NCI-H2029 (cell line): ENCODE measurements around the gene RAB27B.
A peak's percentile ranks its signal among the peaks of the same experiment; 100 is the strongest.
"Not testable (repeated sequence)": the region's sequence is repeated elsewhere in the genome, so short reads cannot be mapped to it uniquely, and the experiment has no call there.

ENCODE experiments used
- DNase-seq: peaks from one replicate; lab custom pipeline; 2025; lab: John Stamatoyannopoulos, UW

RAB27B gene

GRCh38 chr18:54828281-54828881, at the start of gene RAB27B:
RAB27B (plus strand) TSS chr18:54828477; CDS start chr18:54877586, 49,109 bp downstream.
- DNase-seq = peak; percentile 12

DNA sequence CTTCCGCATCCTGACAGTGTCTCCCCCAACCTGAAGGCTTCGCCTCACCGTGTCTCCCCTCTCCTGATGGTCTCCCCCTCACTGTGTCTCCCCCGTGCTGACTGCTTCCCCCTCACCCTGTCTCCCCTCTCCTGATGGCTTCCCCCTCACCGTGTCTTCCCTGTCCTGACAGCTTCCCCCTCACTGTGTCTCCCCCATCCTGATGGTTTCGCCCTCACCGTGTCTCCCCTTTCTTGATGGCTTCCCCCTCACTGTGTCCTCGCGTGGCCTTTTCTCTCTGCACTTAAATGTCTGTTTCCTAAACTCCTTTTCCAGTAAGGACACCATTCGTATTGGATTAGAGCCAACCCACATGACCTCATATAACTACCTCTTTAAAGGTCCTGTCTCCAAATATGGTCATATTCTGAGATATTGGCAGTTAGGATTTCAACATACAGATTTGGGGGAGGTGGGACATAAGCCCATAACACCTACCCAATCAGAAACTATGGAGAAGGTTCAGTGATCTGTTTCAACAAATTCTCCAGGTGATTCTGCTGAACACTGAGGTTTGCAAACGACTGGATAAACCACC, 47.9 kb upstream of the RAB27B start:
- DNase-seq = no peak

- DNase-seq = no peak
Observed at GRCh38 chr18:54780970-54781369, 47.3 kb upstream of the RAB27B start.

- no peak for DNase-seq
Observed at GRCh38 chr18:54783139-54783538, 45.1 kb upstream of the RAB27B start.

GRCh38 chr18:54786206-54786605, 42.1 kb upstream of the RAB27B start:
- DNase-seq = no peak

DNA sequence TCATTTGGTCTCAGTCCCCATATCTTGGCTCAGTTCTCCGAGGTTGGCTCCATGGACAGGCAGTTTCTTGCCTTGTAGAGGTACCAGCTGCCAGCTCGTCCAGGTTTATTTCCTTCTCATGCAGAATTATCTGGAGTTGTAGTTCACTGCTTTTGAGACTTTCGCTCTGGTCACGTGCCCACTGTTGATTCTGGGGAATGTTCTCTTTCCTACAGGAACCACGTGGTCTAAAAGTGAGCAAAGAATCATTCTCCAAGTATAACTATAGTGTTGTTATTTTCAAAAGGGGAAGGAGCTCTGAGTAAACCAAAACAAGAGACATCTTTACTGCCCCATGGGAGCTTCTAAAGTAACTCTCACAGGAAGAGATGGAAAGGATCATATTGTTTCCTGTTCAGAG, 41.2 kb upstream of the RAB27B start:
- no peak for DNase-seq

GRCh38 chr18:54787616-54788015, 40.7 kb upstream of the RAB27B start:
- no peak for DNase-seq

GRCh38 chr18:54790109-54790508, 38.2 kb upstream of the RAB27B start:
- DNase-seq = no peak

DNA sequence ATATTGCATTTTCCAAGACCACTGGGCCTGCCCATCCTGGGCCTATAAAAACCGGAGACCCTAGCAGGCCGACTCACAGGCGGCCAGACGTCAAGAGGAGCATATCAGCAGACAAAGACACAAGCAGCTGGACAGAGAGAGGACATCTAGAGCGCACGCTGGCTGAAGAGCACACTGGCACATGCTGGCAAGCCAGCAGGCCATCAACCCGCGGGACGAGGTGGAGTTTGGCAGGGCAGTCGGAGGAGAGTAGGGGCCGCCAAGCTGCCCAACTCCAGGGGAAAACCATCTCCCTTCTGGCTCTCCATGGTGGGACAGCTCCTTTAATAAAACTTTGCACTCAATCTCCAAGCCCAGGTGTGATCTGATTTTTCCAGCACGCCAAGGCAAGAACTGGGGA, 36.6 kb upstream of the RAB27B start:
- no peak for DNase-seq

GRCh38 chr18:54792079-54792478, 36.2 kb upstream of the RAB27B start:
- DNase-seq = no peak

GRCh38 chr18:54794823-54795222, 33.5 kb upstream of the RAB27B start:
- DNase-seq = no peak

GRCh38 chr18:54798186-54798585, 30.1 kb upstream of the RAB27B start:
- no peak for DNase-seq

DNA sequence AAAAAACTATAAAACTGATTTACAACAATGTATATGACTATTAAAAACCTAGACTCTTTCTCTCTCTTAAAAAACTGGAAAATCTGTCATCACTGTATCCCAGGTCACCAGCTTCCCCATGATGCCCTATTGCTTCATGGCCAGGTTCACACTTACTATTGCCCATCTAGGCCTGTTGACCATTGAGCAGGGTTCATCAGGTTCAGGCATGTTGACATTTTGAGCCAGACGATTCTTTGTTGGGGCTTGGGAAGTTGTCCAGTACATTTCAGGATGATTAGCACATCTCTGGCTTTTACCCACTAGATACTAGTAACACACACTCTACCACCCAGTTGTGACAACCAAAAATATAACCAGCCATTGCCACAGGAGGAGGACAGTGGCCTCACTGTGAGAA, 26.9 kb upstream of the RAB27B start:
- DNase-seq = no peak

DNA sequence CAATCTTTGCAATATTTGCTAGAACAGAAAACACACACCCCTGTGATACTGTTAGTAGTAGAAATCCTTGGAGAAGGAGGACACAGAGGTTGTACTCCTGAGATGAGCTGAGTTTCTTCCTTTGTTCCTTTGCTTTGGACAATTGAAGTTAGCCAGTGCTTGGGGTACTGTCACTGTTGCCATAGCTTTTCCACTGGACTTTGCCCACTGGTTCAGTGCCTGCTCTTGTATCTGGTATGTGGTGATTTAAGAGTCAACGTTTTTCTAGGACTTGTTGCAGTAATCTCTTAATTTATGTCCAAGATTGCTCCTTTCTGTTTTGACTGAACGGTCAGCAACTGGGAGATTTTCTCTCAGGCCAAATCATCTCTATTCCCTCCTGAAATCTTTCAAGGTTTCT, 26.1 kb upstream of the RAB27B start:
- DNase-seq = no peak

DNA sequence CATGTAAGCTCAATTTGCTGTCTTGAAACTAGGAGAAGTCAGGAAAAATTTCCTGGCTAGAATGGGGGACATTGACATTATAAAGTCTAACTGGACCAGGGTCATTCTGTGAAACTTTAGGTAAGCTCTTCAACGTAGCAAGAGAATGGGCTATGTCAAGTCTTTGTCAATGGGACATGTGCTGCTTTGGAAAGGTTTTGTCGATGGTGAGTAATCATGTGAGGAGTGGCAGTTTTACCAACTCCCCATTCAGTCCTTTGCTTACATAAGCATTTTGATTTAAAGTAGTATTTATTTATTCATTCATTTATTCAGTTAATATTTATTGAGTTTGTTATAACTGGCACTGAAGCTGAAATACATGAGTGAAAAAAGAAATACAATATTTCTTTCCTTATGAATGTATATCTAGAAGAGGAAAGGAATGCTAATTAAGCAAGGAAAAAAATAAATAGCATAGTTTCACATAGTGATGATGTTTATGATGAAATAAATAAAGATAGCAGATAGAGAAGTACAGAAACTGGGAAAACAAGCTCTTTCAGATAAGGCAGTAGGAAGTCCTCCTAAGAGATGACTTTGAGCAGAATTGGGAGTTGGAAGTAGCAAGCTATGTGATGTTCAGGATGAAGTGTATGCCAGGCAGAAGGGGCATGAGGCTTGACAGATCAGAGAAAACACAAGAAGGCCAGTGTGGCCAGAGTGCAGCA, 25.4 kb upstream of the RAB27B start:
- no peak for DNase-seq

DNA sequence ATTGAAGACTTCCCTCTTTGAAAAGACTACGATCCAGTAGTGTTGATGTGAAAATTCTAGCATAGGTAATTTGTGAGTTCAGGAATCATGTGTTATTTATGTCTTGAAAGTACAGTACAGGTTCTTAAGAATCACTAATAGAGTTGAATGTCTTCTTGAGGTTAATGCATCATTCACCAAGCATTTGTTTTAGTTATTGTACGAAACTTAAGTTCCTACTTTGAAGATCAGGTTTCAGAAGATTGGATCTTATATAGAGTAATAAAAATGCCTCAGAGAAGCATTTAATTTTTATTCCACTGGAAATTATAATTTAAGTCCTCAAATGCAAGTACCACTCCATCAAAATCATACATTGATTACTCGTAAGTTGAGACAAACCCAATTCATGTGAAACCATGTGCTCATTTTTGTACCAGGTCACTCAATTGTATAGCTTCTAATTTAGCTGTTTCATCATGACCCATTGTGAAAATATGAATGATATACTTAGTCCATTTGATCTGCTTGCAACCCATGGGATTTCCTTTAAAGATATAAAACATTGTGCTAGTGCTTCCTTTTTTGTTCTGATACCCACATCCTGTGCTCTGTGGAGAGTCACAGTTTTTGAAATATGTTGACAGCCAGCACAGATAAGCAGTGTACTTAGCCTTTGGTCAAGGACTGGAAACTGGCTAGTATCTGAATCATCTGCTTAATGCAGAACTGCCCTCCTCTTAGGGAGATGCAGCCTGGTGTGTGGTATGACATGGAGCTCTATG, 22.5 kb upstream of the RAB27B start:
- DNase-seq = no peak

DNA sequence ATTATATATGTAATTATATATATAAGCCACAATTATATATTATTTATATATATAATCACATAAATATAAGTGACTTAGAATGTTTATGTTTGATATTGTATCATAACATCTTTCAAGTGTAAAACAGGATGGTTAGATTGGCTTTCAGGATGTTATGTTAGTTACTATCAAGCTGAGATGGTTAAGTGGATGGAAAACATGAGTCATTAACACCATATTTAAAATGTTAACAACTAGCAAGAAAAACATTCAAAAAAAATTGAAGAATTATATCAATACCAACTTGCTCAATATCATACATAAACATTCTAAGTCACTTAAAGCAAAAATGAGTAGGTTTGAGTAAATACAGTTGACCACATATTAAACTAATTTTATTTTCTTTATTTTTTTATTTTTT, 21.8 kb upstream of the RAB27B start:
- no peak for DNase-seq

DNA sequence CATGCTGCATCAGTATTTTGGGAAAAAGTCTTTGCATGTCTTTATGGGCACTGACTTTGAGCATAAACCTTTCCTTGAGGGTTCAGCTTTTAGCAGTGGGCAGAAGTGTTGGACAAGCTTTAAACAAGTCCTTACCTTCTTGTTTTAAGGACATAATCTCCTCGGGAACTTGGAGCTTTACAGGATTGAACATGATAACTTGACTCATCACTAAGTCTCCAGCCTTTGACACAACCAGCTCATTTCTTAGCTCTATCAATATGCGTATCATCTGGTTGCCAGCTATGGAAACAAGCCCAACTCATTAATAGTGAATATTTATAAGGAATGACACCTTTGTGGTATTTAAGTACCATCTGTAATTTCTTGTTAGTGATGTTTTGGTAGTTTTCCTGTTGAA, 21.0 kb upstream of the RAB27B start:
- no peak for DNase-seq

DNA sequence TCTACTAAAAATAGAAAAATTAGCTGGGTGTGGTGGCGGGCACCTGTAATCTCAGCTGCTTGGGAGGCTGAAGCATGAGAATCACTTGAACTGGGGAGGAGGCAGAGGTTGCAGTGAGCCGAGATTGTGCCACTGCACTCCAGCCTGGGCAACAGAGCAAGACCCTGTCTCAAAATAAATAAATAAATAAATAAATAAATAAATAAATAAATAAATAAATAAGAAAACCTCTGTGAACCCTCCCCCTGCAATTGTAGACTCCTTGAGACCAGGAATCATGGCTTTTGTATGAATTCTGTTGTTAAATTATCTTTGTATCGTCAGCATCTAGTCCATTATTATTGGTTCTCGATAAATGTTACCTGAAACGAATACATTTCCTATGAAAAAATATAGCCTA, 17.6 kb upstream of the RAB27B start:
- DNase-seq = not testable (repeated sequence)

DNA sequence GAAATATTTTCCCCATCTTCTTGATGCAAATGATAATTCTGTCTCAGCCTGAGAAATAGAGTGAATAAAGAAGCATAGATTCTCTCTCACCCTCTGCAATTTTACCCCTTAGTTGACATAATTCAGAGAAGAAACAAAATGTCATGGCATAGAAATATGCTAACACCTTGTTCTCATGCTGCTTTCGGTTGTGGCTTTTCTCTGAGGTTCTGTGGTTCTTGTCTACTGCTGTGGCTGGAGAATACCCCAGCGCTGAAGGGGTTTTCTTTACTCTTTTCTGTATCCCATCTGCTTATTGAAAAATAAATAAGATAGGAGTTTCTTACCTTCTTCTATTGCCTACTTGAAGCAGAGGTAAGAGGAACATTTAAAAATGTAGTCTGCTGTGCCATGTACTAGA, 15.4 kb upstream of the RAB27B start:
- DNase-seq = no peak

GRCh38 chr18:54813305-54813704, 15.0 kb upstream of the RAB27B start:
- no peak for DNase-seq

GRCh38 chr18:54813977-54814565, 14.2 kb upstream of the RAB27B start:
- DNase-seq = no peak

- no peak for DNase-seq
Observed at GRCh38 chr18:54815086-54815485, 13.2 kb upstream of the RAB27B start.
